ENCODE measurements around the gene PRKRA. TPM values are rescaled to one million over a fixed set of nuclear protein-coding genes. Genes with fewer than 3 reads are reported as not detected.

Gene PRKRA
- polyA plus RNA-seq, 2 donors = 25.2 to 26.0 TPM

DNA sequence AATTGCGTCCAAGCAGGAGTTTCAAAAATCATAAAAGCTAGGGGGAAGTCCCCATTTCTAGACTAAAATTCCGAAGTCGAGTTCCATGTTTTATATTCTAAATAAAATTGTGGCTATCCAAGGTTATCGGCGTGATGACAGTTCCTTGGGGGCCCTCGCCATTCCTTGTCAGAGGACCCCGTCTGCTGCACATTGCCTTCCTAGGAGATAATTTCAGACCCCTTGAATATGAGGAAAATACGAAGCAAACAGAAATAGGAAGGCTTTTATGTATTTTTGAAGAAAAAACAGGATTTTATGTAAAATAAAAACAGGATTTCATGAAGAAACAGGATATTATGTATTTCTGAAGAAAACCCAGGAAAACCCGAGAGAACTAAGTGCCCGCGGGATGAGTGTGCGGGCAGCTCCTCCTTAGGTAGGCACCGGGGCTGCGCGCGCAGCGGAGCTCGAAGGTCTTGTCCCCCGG lies 28.8 kb upstream of the PRKRA start:
- Histone ChIP-seq H3K4me1 (ENCODE audit: control insufficient read depth in 2 of 2, insufficient read depth in 2 of 2, low read length in 1 of 2) (peaks cover 0 to 2% of the 10 kb centered on the region in 2 donors), H3K27me3 (ENCODE audit: control insufficient read depth in 1 of 2, insufficient read depth in 2 of 2, low read length in 2 of 2) (no peaks in the 10 kb centered on the region), H3K27ac (ENCODE audit: low read depth in 2 of 2, low read length in 1 of 2) (peak overlapping the region; percentile 57 to 76), H3K4me3 (ENCODE audit: low read depth in 1 of 2, low read length in 2 of 2) (peak overlapping the region; percentile 69 to 96), H3K36me3 (ENCODE audit: control insufficient read depth in 2 of 2, insufficient read depth in 2 of 2, low read length in 1 of 2) (no peaks in the 10 kb centered on the region), H3K9me3 (ENCODE audit: control insufficient read depth in 2 of 2, insufficient read depth in 1 of 2, low read depth in 1 of 2, low read length in 1 of 2) (no peaks in the 10 kb centered on the region)
- 25 to 28% methylated on average over 17 to 19 of the region's 19 CpGs for WGBS, 2 donors

DNA sequence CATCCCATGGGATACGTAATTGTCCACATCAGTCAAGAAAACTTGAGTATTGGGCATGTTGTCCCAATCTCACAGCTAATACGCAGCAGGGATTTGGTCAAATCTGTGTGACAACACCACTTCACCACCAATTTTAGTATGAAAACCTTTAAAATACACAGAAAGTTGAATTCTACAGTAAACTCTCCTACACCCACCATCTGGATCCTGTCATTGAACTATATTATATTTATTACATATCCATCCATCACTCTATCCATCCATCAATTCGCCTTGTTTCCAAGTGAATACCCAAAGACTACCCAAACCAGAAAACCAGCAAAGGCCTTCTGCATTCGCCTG lies 28.3 kb upstream of the PRKRA start:
- 47% methylated on average over 4 of the region's 4 CpGs for WGBS, 2 donors

DNA sequence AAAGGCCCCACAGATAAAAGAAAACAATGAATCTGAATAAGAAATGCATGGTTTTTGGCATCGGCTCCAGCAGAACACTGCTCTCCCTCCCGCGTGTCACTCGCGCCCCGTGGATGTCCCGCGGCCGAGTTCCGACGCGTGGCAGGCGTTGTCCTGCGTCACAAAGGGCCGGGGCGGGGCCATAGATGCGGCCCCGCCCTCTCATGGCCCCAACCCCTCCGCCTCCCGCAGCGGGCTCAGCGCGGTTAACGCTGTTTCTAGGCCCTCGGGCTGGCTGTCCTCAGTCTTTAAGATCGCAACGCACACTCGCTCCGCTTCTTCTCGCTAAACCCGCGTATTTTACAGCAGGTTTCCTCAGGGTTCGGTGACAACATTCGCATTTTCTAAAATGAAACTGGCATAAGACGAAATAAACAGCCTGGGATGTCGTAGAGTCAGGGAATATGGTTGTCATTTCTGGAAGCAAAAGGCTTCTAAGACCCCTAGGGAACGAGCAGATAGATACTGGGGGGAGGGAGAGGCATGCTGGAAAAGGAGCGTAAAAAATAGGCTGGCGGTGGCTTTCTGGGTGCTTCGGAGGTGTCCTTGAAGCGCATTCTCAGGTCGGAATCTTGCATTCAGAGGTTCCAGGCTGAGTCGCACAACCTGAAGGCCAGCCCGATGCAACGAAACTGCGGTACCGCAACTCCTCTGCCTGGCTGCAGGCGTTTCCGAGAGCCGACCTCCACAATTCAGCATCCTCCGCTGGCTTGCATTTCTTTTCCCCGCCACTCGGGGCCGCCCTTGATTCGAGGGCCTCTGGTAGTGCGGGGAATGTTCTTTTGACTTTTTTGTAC lies 27.7 kb upstream of the PRKRA start, which contains the start of gene FKBP7:
Gene FKBP7, minus strand, starts transcription at position 162 of the 836 bp plus-strand sequence. Its CDS starts 101 bp downstream, at position 61.
- no peaks in the 10 kb centered on the region for H3K36me3 ChIP-seq (ENCODE audit: control insufficient read depth in 2 of 2, insufficient read depth in 2 of 2, low read length in 1 of 2)
- 2% methylated on average over 56 of the region's 56 CpGs for WGBS, 2 donors
- peak within 1 kb of the TSS; percentile 63 to 90 for H3K4me3 ChIP-seq (ENCODE audit: low read depth in 1 of 2, low read length in 2 of 2)
- peak within 1 kb of the TSS; percentile 81 to 97 for H3K27ac ChIP-seq (ENCODE audit: low read depth in 2 of 2, low read length in 1 of 2)
- no peaks in the 10 kb centered on the region for H3K9me3 ChIP-seq (ENCODE audit: control insufficient read depth in 2 of 2, insufficient read depth in 1 of 2, low read depth in 1 of 2, low read length in 1 of 2)
- peaks cover 0 to 2% of the 10 kb centered on the region in 2 donors for H3K4me1 ChIP-seq (ENCODE audit: control insufficient read depth in 2 of 2, insufficient read depth in 2 of 2, low read length in 1 of 2)
- H3K27me3 ChIP-seq (ENCODE audit: control insufficient read depth in 1 of 2, insufficient read depth in 2 of 2, low read length in 2 of 2) = no peaks in the 10 kb centered on the region

More for the DNA sequence above, 28.3 kb upstream of the PRKRA start:
- H3K4me1 ChIP-seq (ENCODE audit: control insufficient read depth in 2 of 2, insufficient read depth in 2 of 2, low read length in 1 of 2) = peaks cover 0 to 2% of the 10 kb centered on the region in 2 donors
- no peaks in the 10 kb centered on the region for H3K27me3 ChIP-seq (ENCODE audit: control insufficient read depth in 1 of 2, insufficient read depth in 2 of 2, low read length in 2 of 2)
- H3K4me3 ChIP-seq (ENCODE audit: low read depth in 1 of 2, low read length in 2 of 2) = peak overlapping the region; percentile 63 to 90
- H3K27ac ChIP-seq (ENCODE audit: low read depth in 2 of 2, low read length in 1 of 2) = peak overlapping the region; percentile 81 to 97
- no peaks in the 10 kb centered on the region for H3K36me3 ChIP-seq (ENCODE audit: control insufficient read depth in 2 of 2, insufficient read depth in 2 of 2, low read length in 1 of 2)
- no peaks in the 10 kb centered on the region for H3K9me3 ChIP-seq (ENCODE audit: control insufficient read depth in 2 of 2, insufficient read depth in 1 of 2, low read depth in 1 of 2, low read length in 1 of 2)

DNA sequence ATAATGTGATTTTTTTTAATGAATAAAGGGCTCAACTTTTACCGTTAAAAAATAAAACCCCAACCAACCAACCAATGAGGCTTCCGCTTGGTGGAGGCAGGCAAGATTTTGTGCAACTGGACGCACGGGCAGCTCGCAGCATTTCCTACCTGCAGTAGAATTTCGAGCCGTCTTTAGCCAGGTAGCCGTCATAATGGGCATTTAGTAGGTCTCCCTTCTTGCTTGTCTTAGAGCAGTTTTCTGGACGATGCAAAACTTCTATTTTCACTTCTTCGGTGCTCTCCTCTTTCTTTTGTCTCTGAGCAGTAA lies 27.1 kb upstream of the PRKRA start:
- H3K36me3 ChIP-seq (ENCODE audit: control insufficient read depth in 2 of 2, insufficient read depth in 2 of 2, low read length in 1 of 2) = no peaks in the 10 kb centered on the region
- H3K4me1 ChIP-seq (ENCODE audit: control insufficient read depth in 2 of 2, insufficient read depth in 2 of 2, low read length in 1 of 2) = peaks cover 0 to 2% of the 10 kb centered on the region in 2 donors
- no peaks in the 10 kb centered on the region for H3K9me3 ChIP-seq (ENCODE audit: control insufficient read depth in 2 of 2, insufficient read depth in 1 of 2, low read depth in 1 of 2, low read length in 1 of 2)
- WGBS, 2 donors = 1% methylated on average over 10 of the region's 10 CpGs
- H3K27me3 ChIP-seq (ENCODE audit: control insufficient read depth in 1 of 2, insufficient read depth in 2 of 2, low read length in 2 of 2) = no peaks in the 10 kb centered on the region
- H3K27ac ChIP-seq (ENCODE audit: low read depth in 2 of 2, low read length in 1 of 2) = peak overlapping the region; percentile 81 to 97
- peak overlapping the region; percentile 63 to 90 for H3K4me3 ChIP-seq (ENCODE audit: low read depth in 1 of 2, low read length in 2 of 2)

DNA sequence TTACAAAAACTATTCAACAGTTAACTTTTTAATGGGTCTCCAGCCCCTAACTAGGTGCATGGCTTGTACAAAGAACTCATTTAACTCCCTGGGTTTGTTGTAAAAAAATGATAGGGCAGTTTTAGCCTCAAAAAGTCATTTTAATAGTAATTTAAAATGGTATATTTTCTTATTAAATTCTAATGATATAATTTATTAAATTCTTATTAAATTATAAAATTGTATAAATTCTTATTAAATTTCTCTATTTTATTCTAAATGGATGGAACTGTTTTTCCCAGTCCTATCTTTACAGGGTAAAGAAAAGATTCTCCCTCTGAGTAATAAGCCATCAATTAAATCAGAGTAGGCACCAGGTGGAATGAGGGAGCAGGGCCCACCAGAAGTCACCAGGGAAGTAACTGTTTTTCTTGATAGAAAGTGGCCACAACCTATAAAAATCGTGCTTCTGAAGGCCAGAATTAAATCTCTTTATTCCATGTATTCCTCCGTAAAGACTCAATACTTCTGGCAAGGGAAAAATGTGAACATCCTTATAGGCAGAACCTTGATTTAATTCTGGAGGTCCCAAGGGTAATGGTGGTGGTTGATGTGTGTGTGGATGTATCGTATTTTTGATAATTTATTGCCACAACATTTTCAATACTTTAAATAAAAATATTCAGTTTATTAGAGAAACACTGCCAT lies 26.6 kb upstream of the PRKRA start:
- peak overlapping the region in 1 of 2 donors; percentile 90 for H3K4me3 ChIP-seq (ENCODE audit: low read depth in 1 of 2, low read length in 2 of 2)
- H3K36me3 ChIP-seq (ENCODE audit: control insufficient read depth in 2 of 2, insufficient read depth in 2 of 2, low read length in 1 of 2) = no peaks in the 10 kb centered on the region
- 13 to 21% methylated on average over 3 of the region's 3 CpGs for WGBS, 2 donors
- H3K9me3 ChIP-seq (ENCODE audit: control insufficient read depth in 2 of 2, insufficient read depth in 1 of 2, low read depth in 1 of 2, low read length in 1 of 2) = no peaks in the 10 kb centered on the region
- peaks cover 0 to 2% of the 10 kb centered on the region in 2 donors for H3K4me1 ChIP-seq (ENCODE audit: control insufficient read depth in 2 of 2, insufficient read depth in 2 of 2, low read length in 1 of 2)
- no peak overlapping the region for H3K27ac ChIP-seq (ENCODE audit: low read depth in 2 of 2, low read length in 1 of 2)
- no peaks in the 10 kb centered on the region for H3K27me3 ChIP-seq (ENCODE audit: control insufficient read depth in 1 of 2, insufficient read depth in 2 of 2, low read length in 2 of 2)

DNA sequence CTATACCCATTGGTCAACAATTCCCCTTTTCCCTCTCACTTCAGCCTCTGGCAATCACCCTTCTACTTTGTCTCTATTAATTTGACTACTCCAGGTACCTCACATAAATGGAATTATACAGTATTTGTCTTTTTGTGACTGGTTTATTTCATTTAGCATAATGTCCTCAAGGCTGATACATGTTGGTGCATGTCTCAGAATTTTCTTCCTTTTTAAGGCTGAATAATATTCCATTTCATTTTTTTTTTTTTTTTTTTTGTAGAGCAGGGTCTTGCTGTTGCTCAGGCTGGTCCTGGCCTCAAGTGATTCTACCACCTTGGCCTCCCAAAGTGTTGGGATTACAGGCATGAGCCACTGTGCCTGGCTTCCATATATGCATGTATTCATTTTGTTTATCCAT lies 25.5 kb upstream of the PRKRA start:
- Histone ChIP-seq H3K27ac (ENCODE audit: low read depth in 2 of 2, low read length in 1 of 2) (no peak overlapping the region), H3K4me3 (ENCODE audit: low read depth in 1 of 2, low read length in 2 of 2) (no peak overlapping the region), H3K27me3 (ENCODE audit: control insufficient read depth in 1 of 2, insufficient read depth in 2 of 2, low read length in 2 of 2) (no peaks in the 10 kb centered on the region), H3K4me1 (ENCODE audit: control insufficient read depth in 2 of 2, insufficient read depth in 2 of 2, low read length in 1 of 2) (no peaks in the 10 kb centered on the region), H3K9me3 (ENCODE audit: control insufficient read depth in 2 of 2, insufficient read depth in 1 of 2, low read depth in 1 of 2, low read length in 1 of 2) (no peaks in the 10 kb centered on the region), H3K36me3 (ENCODE audit: control insufficient read depth in 2 of 2, insufficient read depth in 2 of 2, low read length in 1 of 2) (no peaks in the 10 kb centered on the region)

DNA sequence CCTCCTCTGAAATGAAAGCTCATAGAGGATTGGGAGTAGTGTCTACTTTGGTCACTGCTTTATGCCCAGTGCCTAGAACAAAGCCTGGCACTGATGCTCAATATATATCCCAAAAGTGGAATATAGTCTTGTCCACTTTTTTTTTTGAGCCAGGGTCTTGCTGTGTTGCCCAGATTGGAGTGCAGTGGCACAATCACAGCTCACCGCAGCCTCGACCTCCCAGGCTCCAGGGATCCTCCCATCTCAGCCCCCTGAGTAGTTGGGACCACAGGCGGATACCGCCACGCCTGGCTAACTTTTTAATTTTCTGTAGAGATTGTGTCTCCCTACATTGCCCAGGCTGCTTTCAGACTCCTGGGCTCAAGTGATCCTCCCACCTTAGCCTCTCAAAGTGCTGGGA lies 23.6 kb upstream of the PRKRA start:
- no peak overlapping the region for H3K27ac ChIP-seq (ENCODE audit: low read depth in 2 of 2, low read length in 1 of 2)
- H3K4me1 ChIP-seq (ENCODE audit: control insufficient read depth in 2 of 2, insufficient read depth in 2 of 2, low read length in 1 of 2) = no peaks in the 10 kb centered on the region
- no peak overlapping the region for H3K4me3 ChIP-seq (ENCODE audit: low read depth in 1 of 2, low read length in 2 of 2)
- 97 to 98% methylated on average over 5 of the region's 5 CpGs for WGBS, 2 donors
- no peaks in the 10 kb centered on the region for H3K9me3 ChIP-seq (ENCODE audit: control insufficient read depth in 2 of 2, insufficient read depth in 1 of 2, low read depth in 1 of 2, low read length in 1 of 2)
- no peaks in the 10 kb centered on the region for H3K36me3 ChIP-seq (ENCODE audit: control insufficient read depth in 2 of 2, insufficient read depth in 2 of 2, low read length in 1 of 2)
- H3K27me3 ChIP-seq (ENCODE audit: control insufficient read depth in 1 of 2, insufficient read depth in 2 of 2, low read length in 2 of 2) = no peaks in the 10 kb centered on the region

DNA sequence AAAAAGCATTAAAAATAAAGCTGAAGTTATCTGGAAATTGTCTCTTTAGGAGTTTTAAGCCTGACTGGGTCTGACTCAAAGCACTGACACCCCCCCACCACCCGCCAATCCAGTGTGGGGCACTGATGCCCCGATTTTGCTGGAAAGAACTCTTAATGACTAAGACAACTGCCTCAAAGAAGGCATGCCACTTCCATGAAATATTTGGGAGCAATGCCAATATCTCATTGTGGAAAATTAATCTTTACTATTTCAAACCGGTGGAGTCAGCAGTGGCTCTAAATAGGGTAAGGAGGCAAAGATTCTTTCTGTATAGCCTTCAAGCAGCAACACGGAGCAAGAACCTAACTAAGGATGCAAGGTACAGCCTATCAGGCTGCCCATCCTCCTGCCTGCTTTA lies 23.0 kb upstream of the PRKRA start:
- H3K4me3 ChIP-seq (ENCODE audit: low read depth in 1 of 2, low read length in 2 of 2) = no peak overlapping the region
- H3K9me3 ChIP-seq (ENCODE audit: control insufficient read depth in 2 of 2, insufficient read depth in 1 of 2, low read depth in 1 of 2, low read length in 1 of 2) = no peaks in the 10 kb centered on the region
- no peaks in the 10 kb centered on the region for H3K36me3 ChIP-seq (ENCODE audit: control insufficient read depth in 2 of 2, insufficient read depth in 2 of 2, low read length in 1 of 2)
- WGBS, 2 donors = 33 to 53% methylated on average over 4 of the region's 4 CpGs
- H3K4me1 ChIP-seq (ENCODE audit: control insufficient read depth in 2 of 2, insufficient read depth in 2 of 2, low read length in 1 of 2) = no peaks in the 10 kb centered on the region
- no peak overlapping the region for H3K27ac ChIP-seq (ENCODE audit: low read depth in 2 of 2, low read length in 1 of 2)
- H3K27me3 ChIP-seq (ENCODE audit: control insufficient read depth in 1 of 2, insufficient read depth in 2 of 2, low read length in 2 of 2) = no peaks in the 10 kb centered on the region

DNA sequence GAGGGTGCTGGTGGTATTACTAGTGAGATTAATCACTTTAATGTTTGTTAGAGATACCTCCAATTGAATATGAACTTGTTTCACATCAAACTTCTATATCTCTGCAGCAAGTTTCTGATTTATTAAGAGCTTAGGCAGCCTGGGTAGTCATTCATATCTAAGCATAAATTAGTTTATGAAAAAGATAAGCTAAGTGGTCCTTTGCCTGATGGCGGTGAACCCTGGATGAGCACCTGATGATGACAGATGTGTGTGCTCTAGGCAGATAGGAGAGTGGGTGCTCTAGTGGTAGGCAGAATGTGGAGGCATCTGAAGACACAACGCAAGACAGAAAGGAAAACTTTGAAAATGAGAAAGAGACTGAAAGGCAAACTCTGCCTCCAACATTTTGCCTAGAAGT lies 22.4 kb upstream of the PRKRA start:
- Histone ChIP-seq H3K36me3 (ENCODE audit: control insufficient read depth in 2 of 2, insufficient read depth in 2 of 2, low read length in 1 of 2) (no peaks in the 10 kb centered on the region), H3K9me3 (ENCODE audit: control insufficient read depth in 2 of 2, insufficient read depth in 1 of 2, low read depth in 1 of 2, low read length in 1 of 2) (no peaks in the 10 kb centered on the region), H3K4me1 (ENCODE audit: control insufficient read depth in 2 of 2, insufficient read depth in 2 of 2, low read length in 1 of 2) (no peaks in the 10 kb centered on the region), H3K4me3 (ENCODE audit: low read depth in 1 of 2, low read length in 2 of 2) (no peak overlapping the region), H3K27ac (ENCODE audit: low read depth in 2 of 2, low read length in 1 of 2) (no peak overlapping the region), H3K27me3 (ENCODE audit: control insufficient read depth in 1 of 2, insufficient read depth in 2 of 2, low read length in 2 of 2) (no peaks in the 10 kb centered on the region)
- 91 to 98% methylated on average over 2 of the region's 2 CpGs for WGBS, 2 donors

Data from esophagus (tissue), 2 donors.